Subcutaneous adipose tissue (tissue), 4 donors: Measurements from ENCODE around the gene TGM2. TPM values are rescaled to one million over a fixed set of nuclear protein-coding genes. Genes with fewer than 3 reads are reported as not detected.

Experiments
- CTCF ChIP-seq: fragments of 450-650 bp; IDR thresholded peaks from one replicate; pipeline ENCODE4 v1.5.1; 2016; ENCODE audit warnings: low read depth, mild to moderate bottlenecking, control low read depth, antibody characterized with exemption, moderate library complexity
- total RNA-seq, 4 donors: library from RNA; depleted of rRNA; stranded (reverse); fragments of >200 nt; gene quantifications; one replicate each; pipeline ENCODE4 v1.1.0, GENCODE V29; 2016

Gene TGM2
- total RNA-seq, 4 donors from 2014 or later, result 13.9 to 28.9 (median 19.2) TPM

DNA sequence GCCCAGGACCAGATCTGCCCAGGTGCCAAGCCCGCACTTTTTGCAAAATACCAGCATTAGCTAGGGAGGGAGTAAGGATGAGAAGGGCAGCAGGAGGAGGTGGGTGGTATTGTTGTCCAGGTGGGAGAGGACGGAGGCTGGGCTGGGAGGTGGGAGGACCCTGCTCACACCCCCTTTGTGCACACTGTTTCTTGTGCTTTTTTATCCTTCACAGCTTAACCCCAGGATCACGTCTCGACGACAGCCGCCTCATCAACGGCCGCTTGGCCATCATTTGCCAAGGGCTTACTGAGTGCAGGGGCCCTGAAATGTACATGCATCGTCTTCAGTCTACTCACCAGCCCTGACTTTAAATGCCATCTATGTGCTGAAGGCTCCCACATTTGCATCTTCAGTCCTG lies 12.1 kb upstream of the TGM2 start:
- no peak for TF ChIP-seq CTCF

DNA sequence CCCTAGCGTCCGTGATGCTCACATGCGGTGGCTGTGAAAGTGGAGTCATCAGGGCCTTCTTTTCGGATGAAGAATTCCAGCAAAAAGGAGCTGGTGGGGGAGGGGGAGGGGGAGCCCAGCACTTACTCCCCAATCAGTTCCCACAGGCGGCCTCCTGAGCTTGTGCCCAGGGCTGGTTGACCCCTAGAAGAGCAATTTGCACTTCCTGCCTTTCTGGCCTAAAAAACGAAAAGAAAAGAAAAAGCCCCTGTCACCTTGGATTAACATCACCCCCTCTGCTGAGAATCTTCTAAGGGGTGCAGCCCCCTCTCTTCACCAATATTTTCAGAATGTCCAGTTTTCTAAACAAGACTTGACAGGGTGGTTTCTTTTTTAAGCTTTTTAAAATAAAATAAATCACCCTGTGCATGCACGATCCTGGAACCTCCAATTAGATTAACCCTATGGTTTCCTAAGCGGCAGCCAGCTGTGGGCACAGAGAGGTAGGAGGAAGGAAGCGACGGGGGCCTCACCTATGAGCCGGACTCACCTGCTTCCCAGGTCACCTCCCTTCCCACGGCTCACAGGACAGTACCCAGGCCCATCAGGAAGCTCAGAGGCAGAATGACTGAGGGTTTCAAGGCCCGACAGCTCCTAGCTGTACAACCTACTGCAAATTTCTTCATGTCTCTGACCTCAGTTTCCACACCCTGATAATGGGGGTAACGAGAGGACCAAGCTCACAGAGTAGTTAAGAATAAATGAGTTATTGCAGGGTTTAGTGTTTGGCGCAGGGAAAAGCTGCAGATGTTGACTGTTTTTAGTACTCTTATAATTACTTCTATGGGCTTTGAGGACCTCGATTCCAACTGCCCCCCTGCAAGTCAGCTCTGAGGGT lies 10.5 kb upstream of the TGM2 start:
- no peak for TF ChIP-seq CTCF

DNA sequence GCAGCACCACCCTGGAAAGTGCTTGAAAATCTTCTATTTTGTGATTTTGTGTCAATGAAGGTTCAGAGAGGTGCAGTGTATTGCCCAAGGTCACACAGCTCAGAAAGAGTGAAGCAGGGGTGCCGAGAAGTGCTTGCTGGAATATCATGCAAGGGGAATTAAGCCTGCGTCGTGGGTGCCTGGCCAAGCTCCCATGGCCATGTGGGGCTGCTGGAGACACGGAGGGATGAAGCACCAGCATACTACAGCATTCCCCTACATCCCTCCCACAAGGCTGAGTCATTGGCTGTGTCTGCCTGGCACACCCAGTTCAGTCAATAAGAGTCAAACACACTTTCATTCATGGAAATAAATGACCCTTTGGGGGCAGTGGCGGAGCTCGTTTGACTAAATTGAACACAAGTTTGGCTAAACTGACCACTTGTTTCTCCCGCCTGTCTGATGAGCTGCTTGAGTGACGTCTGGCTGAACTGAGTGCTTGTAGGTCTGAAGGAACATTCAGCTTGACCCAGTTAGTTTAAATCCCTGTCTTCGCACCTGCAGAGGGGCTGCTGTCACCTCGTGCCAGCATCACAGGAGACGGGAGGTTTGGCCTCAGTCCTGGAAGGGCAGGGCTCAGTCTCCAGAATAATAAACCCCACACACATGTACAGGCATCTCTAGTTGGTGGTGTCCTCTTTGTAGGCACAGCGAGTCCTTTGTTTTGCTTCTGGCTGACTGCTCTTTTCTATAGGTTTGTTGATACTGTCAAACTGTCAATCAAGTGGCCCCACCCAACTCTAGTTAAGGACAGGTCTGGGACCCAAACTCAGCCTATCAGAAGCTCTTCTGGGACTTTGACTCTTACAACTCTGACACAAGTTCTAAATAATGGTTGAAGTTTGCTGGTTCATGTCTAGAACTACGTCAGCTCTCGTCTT lies 8.4 kb upstream of the TGM2 start:
- TF ChIP-seq CTCF, result no peak

- no peak for TF ChIP-seq CTCF
Measured at GRCh38 chr20:38172408-38172807, 7.3 kb upstream of the TGM2 start.

DNA sequence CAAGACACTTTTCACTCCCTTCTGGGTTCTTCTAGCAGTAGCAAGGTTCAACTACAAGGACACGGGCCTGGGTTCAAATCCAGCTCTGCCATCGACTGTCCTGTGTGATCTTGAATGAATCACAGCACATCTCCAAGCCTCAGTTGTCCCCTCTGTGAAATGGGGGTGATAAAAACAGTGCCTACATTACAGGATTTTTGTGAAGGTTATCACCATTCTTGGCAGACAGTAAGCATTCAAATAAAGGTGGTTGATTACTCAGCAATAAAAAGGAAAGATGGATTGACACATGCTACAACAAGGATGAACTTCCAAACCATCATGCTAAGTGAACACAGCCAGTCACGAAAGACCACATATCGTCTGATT lies 6.6 kb upstream of the TGM2 start:
- TF ChIP-seq CTCF, result no peak

DNA sequence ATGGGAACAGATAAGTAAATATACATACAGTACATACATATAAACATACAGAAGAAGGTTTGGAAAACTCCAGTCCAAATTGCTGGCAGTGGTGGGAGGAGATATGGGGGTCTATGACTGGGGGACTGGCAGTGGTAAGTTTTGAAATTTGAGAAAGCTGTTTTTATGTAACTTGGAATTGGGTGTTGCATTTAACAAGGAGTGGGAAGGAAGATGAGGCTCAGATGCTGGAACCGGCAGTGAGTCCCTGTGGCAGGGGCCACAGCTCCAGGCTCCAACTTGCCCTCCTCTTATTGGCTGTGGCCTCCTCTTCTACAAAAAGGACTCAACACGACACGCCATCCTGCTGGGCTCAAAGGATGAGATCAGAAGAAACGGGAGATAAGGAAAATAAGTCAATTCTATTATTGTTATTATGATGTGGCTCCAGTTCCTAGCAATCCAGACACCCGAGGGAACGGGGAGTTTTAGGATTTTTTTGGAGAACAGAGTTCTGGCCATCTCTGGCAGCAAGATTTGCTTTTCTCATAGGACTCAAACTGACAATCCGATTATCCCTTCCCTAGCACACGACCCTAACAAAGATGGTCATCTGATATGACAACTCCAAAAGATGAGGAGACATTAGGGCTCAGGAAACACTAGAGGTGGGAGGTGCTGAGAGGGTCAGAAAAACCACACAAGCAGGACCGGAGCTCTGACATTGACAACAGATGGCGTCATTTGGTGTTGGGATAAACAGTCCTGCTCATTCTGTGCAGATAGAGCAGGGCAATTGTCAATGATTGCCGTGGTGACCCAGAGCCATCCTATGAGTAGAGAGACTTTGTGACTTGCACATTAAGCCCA lies 6.0 kb upstream of the TGM2 start:
- TF ChIP-seq CTCF, result no peak
